Hindlimb muscle (tissue), 1 donor: ENCODE measurements around the gene ARFGEF2. TPM values are rescaled to one million over a fixed set of nuclear protein-coding genes. Genes with fewer than 3 reads are reported as not detected.
"Not testable (repeated sequence)": the region's sequence is repeated elsewhere in the genome, so short reads cannot be mapped to it uniquely, and the experiment has no call there.

ENCODE experiments used
- DNase-seq: peaks from one replicate; pipeline ENCODE4 v3.0.0-alpha.2; 2013
- polyA plus RNA-seq: library from polyadenylated mRNA; unstranded; fragments of 120-200 nt; gene quantifications from one replicate; pipeline ENCODE4 v1.2.1, GENCODE V29; 2013; ENCODE audit not compliant: insufficient read length

ARFGEF2 gene
- polyA plus RNA-seq, 1 donor, result 13.7 TPM

GRCh38 chr20:49006446-49006980 is 85.0 kb downstream of the ARFGEF2 start:
- DNase-seq, result no peak

- no peak for DNase-seq
Measured at GRCh38 chr20:49009899-49010631, 88.6 kb downstream of the ARFGEF2 start.

DNA sequence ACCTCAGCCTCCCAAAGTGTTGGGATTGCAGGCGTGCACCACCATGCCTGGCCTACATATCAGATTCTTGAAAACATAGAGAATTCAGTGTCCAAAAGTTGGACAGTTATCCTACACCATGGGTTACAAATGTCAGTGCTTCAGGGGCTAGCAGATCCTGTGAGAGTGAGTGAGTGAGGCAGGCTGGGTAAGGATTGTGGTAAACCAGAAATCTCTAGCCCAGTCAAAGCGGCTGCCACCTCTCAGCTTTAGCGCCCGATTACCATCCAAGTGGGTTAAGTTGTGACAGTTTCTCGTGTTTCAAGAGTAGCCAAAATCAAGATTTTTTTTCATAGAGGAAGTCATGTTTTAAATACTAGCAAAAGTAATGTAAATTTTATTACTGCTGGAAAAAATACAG is 102.7 kb downstream of the ARFGEF2 start:
- DNase-seq, result no peak

DNA sequence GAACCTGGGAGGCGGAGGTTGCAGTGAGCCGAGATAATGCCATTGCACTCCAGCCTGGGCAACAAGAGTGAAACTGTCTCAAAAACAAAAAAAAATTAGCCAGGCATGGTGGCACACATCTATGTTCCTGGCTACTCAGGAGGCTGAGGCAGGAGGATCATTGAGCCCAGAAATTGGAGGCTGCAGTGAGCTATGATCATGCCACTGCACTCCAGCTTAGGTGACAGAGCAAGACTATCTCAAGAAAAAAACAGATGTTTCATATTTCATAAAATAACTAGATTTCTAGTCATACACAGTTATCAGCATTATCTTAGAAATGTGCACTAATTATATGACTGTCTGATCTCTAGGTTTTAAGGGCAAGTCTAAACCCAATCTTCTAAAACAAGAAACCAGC is 106.7 kb downstream of the ARFGEF2 start:
- not testable (repeated sequence) for DNase-seq

- no peak for DNase-seq
Measured at GRCh38 chr20:49028684-49029083, 107.2 kb downstream of the ARFGEF2 start.

DNA sequence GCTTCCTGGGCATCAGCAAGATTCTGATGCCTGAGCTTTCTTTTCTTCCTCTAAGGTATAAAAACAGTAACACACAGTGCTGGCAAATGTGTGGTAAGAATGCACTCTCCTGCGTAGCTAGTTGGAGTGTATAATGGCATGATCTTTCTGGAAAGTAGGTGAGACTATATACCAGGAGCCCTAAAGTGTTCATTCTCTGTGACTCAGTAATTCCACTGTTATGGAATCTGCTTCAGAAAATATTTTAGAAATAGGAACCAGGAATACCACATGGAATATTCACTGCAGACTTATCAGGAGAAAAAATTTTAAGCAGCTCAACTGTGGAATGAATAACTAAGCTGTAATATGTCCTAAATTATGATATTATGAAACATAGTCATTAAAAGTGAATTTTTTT is 107.7 kb downstream of the ARFGEF2 start:
- no peak for DNase-seq

- DNase-seq, result no peak
Measured at GRCh38 chr20:49030954-49031619, 109.6 kb downstream of the ARFGEF2 start.

- no peak for DNase-seq
Measured at GRCh38 chr20:49032455-49032854, 110.9 kb downstream of the ARFGEF2 start.

DNA sequence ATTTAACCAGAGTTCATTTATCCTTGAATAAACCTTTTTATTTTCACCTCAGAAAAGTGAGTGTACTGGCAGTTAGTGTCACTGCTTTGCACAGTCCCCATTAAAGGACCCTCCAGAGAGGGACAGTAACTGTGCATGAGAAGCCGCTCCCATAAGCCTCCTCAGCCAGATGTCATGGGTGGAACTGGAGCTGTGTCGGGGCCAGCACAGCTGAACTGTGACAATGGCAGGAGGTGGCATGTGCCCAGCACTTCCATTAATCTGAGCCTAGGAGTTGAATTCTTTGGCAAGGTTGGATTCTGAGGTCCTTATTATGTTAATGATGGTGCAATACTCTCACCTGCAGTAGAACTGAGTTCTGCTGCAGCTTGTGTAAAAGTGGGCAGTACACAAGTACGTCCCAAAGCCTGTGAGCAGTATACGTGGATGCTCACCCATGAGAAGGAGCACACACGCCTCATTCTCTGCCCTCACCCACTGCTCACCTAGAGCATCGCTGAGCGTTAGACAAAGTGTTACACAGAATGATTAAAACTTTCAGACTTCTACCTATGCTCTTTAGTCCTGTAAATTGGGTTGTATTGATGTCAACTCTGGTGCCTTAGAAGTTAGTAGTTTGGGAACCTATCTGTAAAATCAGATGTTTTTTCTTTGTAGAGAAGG is 112.7 kb downstream of the ARFGEF2 start:
- DNase-seq, result no peak

- DNase-seq, result no peak
Measured at GRCh38 chr20:49037962-49038387, 116.5 kb downstream of the ARFGEF2 start.

DNA sequence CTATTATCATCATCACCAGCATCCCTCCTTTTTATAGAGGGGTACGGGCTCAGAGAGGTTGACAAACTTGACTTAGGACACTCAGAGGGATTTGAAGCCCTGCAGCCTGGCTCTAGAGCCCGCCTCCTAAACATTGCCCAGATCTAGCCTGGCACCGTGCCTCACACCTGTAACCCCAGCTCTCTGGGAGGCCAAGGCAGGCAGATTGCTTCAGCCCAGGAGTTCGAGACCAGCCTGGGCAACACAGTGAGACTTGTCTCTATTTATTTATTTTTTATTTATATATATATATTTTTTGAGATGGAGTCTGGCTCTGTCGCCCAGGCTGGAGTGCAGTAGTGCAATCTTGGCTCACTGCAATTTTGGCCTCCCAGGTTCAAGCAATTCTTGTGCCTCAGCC is 118.3 kb downstream of the ARFGEF2 start:
- DNase-seq, result no peak

- no peak for DNase-seq
Measured at GRCh38 chr20:49043000-49043399, 121.5 kb downstream of the ARFGEF2 start.

GRCh38 chr20:49045440-49046086 is 124.1 kb downstream of the ARFGEF2 start:
- DNase-seq, result peak; percentile 24

DNA sequence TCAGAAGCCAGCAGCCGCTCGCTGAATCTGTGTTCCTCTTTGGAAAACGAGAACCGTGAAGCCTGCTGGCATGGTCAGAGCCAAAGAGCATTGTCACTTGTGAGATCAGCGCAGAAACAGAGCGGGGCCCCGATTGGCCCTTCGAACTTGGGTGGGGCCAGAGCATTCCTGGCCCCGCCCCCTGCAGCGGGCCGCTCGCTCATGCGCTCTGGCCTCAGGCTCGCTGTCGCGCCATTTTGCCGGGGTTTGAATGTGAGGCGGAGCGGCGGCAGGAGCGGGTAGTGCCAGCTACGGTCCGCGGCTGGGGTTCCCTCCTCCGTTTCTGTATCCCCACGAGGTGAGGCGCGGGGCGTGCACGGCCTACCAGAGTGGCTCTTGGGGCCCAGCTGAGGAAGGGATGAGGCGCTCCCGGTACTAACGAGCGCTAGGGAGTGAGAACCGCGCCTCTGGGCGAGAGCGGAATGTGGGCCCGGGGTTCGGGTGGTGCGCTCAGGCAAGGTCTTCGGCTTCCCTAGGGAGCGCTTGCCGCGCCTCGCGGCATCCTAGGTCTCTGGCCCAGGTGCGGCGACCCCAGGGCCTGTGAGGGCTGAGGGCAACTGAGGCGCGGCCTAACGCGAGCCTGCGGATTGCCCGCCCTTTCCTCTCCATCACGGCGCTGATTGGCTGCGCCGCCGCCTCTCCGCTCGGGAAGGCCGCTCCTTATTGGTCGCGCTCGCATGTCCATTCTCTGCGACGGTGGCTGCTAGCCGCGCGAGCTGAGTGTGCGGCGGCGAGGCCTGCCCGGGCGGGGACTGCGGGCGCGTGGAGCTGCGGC is 124.8 kb downstream of the ARFGEF2 start, which contains the start of gene CSE1L:
Gene CSE1L (plus strand): TSS at position 226 of the 814 bp plus-strand sequence. CDS start 12,152 bp downstream, outside the sequence.
- DNase-seq, result peak; percentile 97

- DNase-seq, result no peak
Measured at GRCh38 chr20:49052334-49052733, 130.8 kb downstream of the ARFGEF2 start.

- DNase-seq, result no peak
Measured at GRCh38 chr20:49054056-49054643, 132.6 kb downstream of the ARFGEF2 start.

DNA sequence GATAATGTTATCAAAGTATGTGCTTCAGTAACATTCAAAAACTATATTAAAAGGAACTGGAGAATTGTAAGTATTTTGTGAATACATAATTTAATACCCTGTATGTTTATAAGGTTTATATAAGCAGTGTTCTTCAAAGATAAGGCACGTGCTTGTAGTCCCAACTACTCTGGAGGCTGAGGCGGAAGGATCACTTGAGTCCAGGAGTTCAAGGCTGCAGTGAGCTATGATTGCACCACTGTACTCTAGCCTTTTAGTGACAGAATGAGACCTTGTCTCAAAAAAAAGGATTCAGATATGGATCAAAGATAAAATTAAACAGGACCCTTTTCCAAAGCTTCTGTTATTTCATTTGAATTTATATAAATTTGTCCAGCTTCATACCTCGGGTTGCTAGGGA is 141.8 kb downstream of the ARFGEF2 start:
- no peak for DNase-seq

- DNase-seq, result no peak
Measured at GRCh38 chr20:49074521-49074920, 153.0 kb downstream of the ARFGEF2 start.

DNA sequence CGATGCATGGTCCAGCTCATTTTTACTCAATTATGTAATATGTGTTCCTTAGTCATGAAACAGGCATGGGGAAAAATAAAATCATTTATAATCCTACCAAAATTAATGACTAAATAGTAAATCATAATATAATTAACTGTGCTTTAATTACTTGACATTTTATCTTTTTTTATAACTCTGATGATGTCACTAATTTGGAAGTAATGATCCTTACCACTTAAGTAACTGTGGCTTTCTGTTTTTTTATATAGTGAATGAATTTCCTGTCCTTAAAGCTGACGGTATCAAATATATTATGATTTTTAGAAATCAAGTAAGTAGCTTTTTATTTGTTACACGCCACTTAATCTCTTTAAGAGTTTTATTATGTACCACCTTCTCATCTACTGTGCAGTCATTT is 156.8 kb downstream of the ARFGEF2 start:
- DNase-seq, result no peak

DNA sequence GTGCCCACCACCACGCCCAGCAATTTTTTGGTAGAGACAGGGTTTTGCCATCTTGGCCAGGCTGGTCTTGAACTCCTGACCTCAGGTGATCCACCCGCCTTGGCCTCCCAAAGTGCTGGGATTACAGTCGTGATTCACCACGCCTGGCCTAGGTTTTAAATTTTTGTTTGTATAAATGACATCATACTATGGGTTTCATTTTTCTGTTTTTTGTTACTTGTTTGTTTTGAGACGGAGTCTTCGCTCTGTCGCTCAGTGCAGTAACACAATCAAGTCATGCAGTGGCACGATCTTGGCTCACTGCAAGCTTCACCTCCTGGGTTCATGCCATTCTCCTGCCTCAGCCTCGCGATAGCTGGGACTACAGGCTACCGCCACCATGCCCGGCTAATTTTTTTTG is 160.8 kb downstream of the ARFGEF2 start:
- DNase-seq, result not testable (repeated sequence)
